ENCODE results near the gene RNF130. TPM values are rescaled to one million over a fixed set of nuclear protein-coding genes. Genes with fewer than 3 reads are reported as not detected.

RNF130 gene
- total RNA-seq, 1 donor from 2014 or later: 29.8 TPM

GRCh38 chr5:180035206-180035931 is 36.2 kb downstream of the RNF130 start:
- no peak overlapping the region for H3K4me3 ChIP-seq (ENCODE audit: insufficient read depth, low read depth, low read length)
- Mint-ChIP-seq H3K9me3 (ENCODE audit: unreplicated experiment) (peaks cover 17% of the 10 kb centered on the region), H3K4me1 (ENCODE audit: low read depth, unreplicated experiment) (peaks cover under 1% of the 10 kb centered on the region), H3K27me3 (ENCODE audit: low read depth, unreplicated experiment) (no peaks in the 10 kb centered on the region), H3K36me3 (ENCODE audit: low read depth, unreplicated experiment) (peaks cover 43% of the 10 kb centered on the region), H3K4me3 (ENCODE audit: unreplicated experiment) (no peak overlapping the region), H3K27ac (ENCODE audit: unreplicated experiment) (no peak overlapping the region)
- no peaks in the 10 kb centered on the region for H3K36me3 ChIP-seq (ENCODE audit: insufficient read depth, low read length)
- H3K9me3 ChIP-seq (ENCODE audit: insufficient read depth, low read depth, low read length): peaks cover 2% of the 10 kb centered on the region
- DNase-seq (ENCODE audit: low read depth): no peak
- peaks cover 2% of the 10 kb centered on the region for H3K4me1 ChIP-seq (ENCODE audit: insufficient read depth, low read length)
- no peak overlapping the region for H3K9ac ChIP-seq (ENCODE audit: low read length)
- no peak for FAIRE-seq
- H3K79me2 ChIP-seq (ENCODE audit: insufficient read depth, low read length): no peaks in the 10 kb centered on the region
- no peak overlapping the region for H3K4me2 ChIP-seq (ENCODE audit: low read length)
- H3K27ac ChIP-seq (ENCODE audit: low read depth, low read length): no peak overlapping the region
- H4K20me1 ChIP-seq (ENCODE audit: insufficient read depth, low read length): no peaks in the 10 kb centered on the region
- no peak overlapping the region for H2AFZ ChIP-seq (ENCODE audit: low read depth, low read length)
- H3K27me3 ChIP-seq (ENCODE audit: insufficient read depth, low read length): no peaks in the 10 kb centered on the region
- TF ChIP-seq EZH2 (IDR thresholded peaks at IDR 0.05; ENCODE audit: insufficient read depth, low read length): no peak
- TF ChIP-seq, protein P1, sequence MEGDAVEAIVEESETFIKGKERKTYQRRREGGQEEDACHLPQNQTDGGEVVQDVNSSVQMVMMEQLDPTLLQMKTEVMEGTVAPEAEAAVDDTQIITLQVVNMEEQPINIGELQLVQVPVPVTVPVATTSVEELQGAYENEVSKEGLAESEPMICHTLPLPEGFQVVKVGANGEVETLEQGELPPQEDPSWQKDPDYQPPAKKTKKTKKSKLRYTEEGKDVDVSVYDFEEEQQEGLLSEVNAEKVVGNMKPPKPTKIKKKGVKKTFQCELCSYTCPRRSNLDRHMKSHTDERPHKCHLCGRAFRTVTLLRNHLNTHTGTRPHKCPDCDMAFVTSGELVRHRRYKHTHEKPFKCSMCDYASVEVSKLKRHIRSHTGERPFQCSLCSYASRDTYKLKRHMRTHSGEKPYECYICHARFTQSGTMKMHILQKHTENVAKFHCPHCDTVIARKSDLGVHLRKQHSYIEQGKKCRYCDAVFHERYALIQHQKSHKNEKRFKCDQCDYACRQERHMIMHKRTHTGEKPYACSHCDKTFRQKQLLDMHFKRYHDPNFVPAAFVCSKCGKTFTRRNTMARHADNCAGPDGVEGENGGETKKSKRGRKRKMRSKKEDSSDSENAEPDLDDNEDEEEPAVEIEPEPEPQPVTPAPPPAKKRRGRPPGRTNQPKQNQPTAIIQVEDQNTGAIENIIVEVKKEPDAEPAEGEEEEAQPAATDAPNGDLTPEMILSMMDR (IDR thresholded peaks at IDR 0.05; ENCODE audit: insufficient read depth, low read depth, low read length): no peak

DNA sequence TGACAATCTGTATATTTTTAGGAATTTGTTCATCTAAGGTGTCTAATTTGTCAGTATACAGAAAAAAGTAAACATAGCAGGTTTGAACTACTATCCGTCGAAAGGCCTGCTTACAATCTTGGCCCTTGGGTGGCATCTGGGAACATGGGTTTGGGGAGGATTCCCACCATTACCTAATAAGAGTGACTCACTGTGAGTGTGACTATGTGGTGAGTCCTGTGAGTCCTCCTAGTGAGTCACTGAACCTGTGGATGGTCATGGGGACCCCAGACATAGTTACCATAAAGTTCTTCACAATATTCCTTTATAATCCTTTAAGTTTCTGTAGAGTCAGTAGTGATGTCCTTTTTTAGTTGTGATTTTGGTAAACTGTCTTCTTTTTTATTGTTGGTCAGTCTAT is 37.0 kb downstream of the RNF130 start:
- no peak overlapping the region for H3K4me3 ChIP-seq (ENCODE audit: insufficient read depth, low read depth, low read length)
- peaks cover 44% of the 10 kb centered on the region for H3K36me3 Mint-ChIP-seq (ENCODE audit: low read depth, unreplicated experiment)
- H4K20me1 ChIP-seq (ENCODE audit: insufficient read depth, low read length): no peaks in the 10 kb centered on the region
- H3K4me3 Mint-ChIP-seq (ENCODE audit: unreplicated experiment): no peak overlapping the region
- H3K9me3 Mint-ChIP-seq (ENCODE audit: unreplicated experiment): peaks cover 17% of the 10 kb centered on the region
- H3K27me3 Mint-ChIP-seq (ENCODE audit: low read depth, unreplicated experiment): no peaks in the 10 kb centered on the region
- no peak for FAIRE-seq
- peaks cover 2% of the 10 kb centered on the region for H3K9me3 ChIP-seq (ENCODE audit: insufficient read depth, low read depth, low read length)
- no peak overlapping the region for H3K4me2 ChIP-seq (ENCODE audit: low read length)
- TF ChIP-seq, protein P1 (IDR thresholded peaks at IDR 0.05; ENCODE audit: insufficient read depth, low read depth, low read length): no peak
- no peak for TF ChIP-seq EZH2 (IDR thresholded peaks at IDR 0.05; ENCODE audit: insufficient read depth, low read length)
- DNase-seq (ENCODE audit: low read depth): peak; percentile 57
- H3K4me1 Mint-ChIP-seq (ENCODE audit: low read depth, unreplicated experiment): no peaks in the 10 kb centered on the region
- no peak overlapping the region for H2AFZ ChIP-seq (ENCODE audit: low read depth, low read length)
- H3K4me1 ChIP-seq (ENCODE audit: insufficient read depth, low read length): no peaks in the 10 kb centered on the region
- no peak overlapping the region for H3K27ac ChIP-seq (ENCODE audit: low read depth, low read length)
- no peaks in the 10 kb centered on the region for H3K79me2 ChIP-seq (ENCODE audit: insufficient read depth, low read length)
- no peak overlapping the region for H3K27ac Mint-ChIP-seq (ENCODE audit: unreplicated experiment)
- no peaks in the 10 kb centered on the region for H3K36me3 ChIP-seq (ENCODE audit: insufficient read depth, low read length)
- H3K27me3 ChIP-seq (ENCODE audit: insufficient read depth, low read length): no peaks in the 10 kb centered on the region
- no peak overlapping the region for H3K9ac ChIP-seq (ENCODE audit: low read length)

DNA sequence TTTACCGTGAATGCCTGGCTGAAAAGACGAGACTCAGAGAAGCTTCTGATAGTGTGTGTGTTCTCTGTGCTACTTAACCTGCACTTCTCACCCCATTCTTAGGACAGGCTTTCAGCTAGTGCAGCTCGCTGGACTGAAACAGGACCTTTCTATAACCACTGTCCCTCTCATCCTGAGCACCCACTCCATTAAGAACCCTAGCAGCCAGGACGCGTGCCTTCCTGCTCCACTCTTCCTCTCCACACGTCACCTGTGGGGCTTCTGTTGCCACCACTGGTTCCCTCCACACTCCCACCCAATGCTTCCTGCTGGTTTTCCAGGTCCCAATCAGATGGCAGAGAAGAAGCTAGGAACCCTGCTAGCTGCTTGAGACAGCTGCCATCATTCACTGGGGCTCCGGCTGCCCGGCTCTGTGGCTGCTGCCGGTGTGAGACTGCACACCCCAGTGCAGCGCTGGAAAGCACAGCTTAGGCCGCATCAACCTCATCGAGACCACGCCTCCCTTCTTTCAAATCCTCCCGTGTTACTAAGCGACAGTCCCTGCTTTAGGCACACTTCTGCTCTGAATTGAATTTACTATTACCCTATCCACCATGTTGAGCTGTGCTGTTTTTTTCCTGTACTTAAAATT is 44.0 kb downstream of the RNF130 start:
- Histone ChIP-seq H3K27me3 (ENCODE audit: insufficient read depth, low read length) (no peaks in the 10 kb centered on the region), H3K27ac (ENCODE audit: low read depth, low read length) (no peak overlapping the region), H3K4me2 (ENCODE audit: low read length) (no peak overlapping the region), H3K79me2 (ENCODE audit: insufficient read depth, low read length) (peaks cover 17% of the 10 kb centered on the region), H2AFZ (ENCODE audit: low read depth, low read length) (no peak overlapping the region), H3K4me1 (ENCODE audit: insufficient read depth, low read length) (peaks cover 9% of the 10 kb centered on the region), H3K9ac (ENCODE audit: low read length) (no peak overlapping the region), H3K4me3 (ENCODE audit: insufficient read depth, low read depth, low read length) (no peak overlapping the region), H3K9me3 (ENCODE audit: insufficient read depth, low read depth, low read length) (no peaks in the 10 kb centered on the region), H4K20me1 (ENCODE audit: insufficient read depth, low read length) (peaks cover 21% of the 10 kb centered on the region), H3K36me3 (ENCODE audit: insufficient read depth, low read length) (no peaks in the 10 kb centered on the region)
- peaks cover 19% of the 10 kb centered on the region for H3K4me1 Mint-ChIP-seq (ENCODE audit: low read depth, unreplicated experiment)
- H3K36me3 Mint-ChIP-seq (ENCODE audit: low read depth, unreplicated experiment): peaks cover 13% of the 10 kb centered on the region
- H3K9me3 Mint-ChIP-seq (ENCODE audit: unreplicated experiment): peaks cover 2% of the 10 kb centered on the region
- FAIRE-seq: no peak
- no peak overlapping the region for H3K4me3 Mint-ChIP-seq (ENCODE audit: unreplicated experiment)
- no peak overlapping the region for H3K27ac Mint-ChIP-seq (ENCODE audit: unreplicated experiment)
- no peak for DNase-seq (ENCODE audit: low read depth)
- TF ChIP-seq EZH2 (IDR thresholded peaks at IDR 0.05; ENCODE audit: insufficient read depth, low read length): no peak
- TF ChIP-seq, protein P1 (IDR thresholded peaks at IDR 0.05; ENCODE audit: insufficient read depth, low read depth, low read length): no peak
- H3K27me3 Mint-ChIP-seq (ENCODE audit: low read depth, unreplicated experiment): no peaks in the 10 kb centered on the region

Measured in astrocyte (in vitro differentiated cells and primary cell).